Gastroesophageal sphincter (tissue), 4 donors: ENCODE results near the gene PARD6G. TPM values are rescaled to one million over a fixed set of nuclear protein-coding genes. Genes with fewer than 3 reads are reported as not detected.
"Not testable (repeated sequence)": the region's sequence is repeated elsewhere in the genome, so short reads cannot be mapped to it uniquely, and the experiment has no call there.

ENCODE experiments used
- ATAC-seq: fragments of 150-250 bp; one replicate; pipeline ENCODE4 v1.9.1; 2016; ENCODE audit warnings: mild to moderate bottlenecking, moderate library complexity
- H3K27ac ChIP-seq, 4 donors: fragments of 200-600 bp; sonication (generic) in 3 of 4; 1 replicate in 3 of 4; 2 replicates in 1 of 4; pipeline ENCODE4 v1.5.1; 2016 to 2019
- H3K27me3 ChIP-seq: fragments of 200-600 bp; sonication (generic); one replicate; pipeline ENCODE4 v1.5.1; 2019
- H3K36me3 ChIP-seq, 2 donors: fragments of 200-600 bp; sonication (generic); one replicate each; pipeline ENCODE4 v1.5.1; 2019; ENCODE audit warnings: control low read depth in 1 of 2
- H3K4me1 ChIP-seq, 3 donors: fragments of 200-600 bp; sonication (generic); 1 replicate in 2 of 3; 2 replicates in 1 of 3; pipeline ENCODE4 v1.5.1; 2016 to 2019; ENCODE audit warnings: control low read depth in 2 of 3
- H3K4me3 ChIP-seq, 2 donors: fragments of 200-600 bp; sonication (generic); one replicate each; pipeline ENCODE4 v1.5.1; 2019; ENCODE audit warnings: mild to moderate bottlenecking in 1 of 2, moderate library complexity in 1 of 2
- H3K9me3 ChIP-seq, 3 donors: fragments of 200-600 bp; sonication (generic); one replicate each; pipeline ENCODE4 v1.5.1; 2017 to 2019; ENCODE audit warnings: control low read depth in 2 of 3
- EP300 ChIP-seq: sonication (generic); formaldehyde crosslinking; IDR thresholded peaks from one replicate; pipeline ENCODE4 v1.6.1; 2017; ENCODE audit warnings: antibody characterized with exemption, mild to moderate bottlenecking
- POLR2A ChIP-seq, 2 donors: fragments of 450-650 bp; IDR thresholded peaks; one replicate each; pipeline ENCODE4 v1.6.1; 2017; ENCODE audit warnings: antibody characterized with exemption in 2 of 2, mild to moderate bottlenecking in 2 of 2, moderate library complexity in 1 of 2
- POLR2AphosphoS5 ChIP-seq: sonication (generic); formaldehyde crosslinking; IDR thresholded peaks from one replicate; pipeline ENCODE4 v1.6.1; 2017; ENCODE audit warnings: antibody characterized with exemption
- WGBS, 2 donors: methylation state at CpG; one replicate each; pipeline ENCODE4 v1.1.5; 2018; ENCODE audit warnings: low coverage in 1 of 2; 5-methylcytosine and 5-hydroxymethylcytosine counted together
- total RNA-seq, 4 donors: library from RNA; depleted of rRNA; stranded (reverse); fragments of >200 nt; gene quantifications; one replicate each; pipeline ENCODE4 v1.1.0, GENCODE V29; 2016
- TF ChIP-seq, protein P1 (sequence below), 4 experiments: fragments of 200-600 bp in 2 of 4; fragments of 450-650 bp in 2 of 4; sonication (generic) in 1 of 4; IDR thresholded peaks; one replicate each; pipeline ENCODE4 v1.5.1; 2017 to 2019; ENCODE audit warnings: antibody characterized with exemption in 4 of 4, mild to moderate bottlenecking in 2 of 4, moderate library complexity in 2 of 4

Gene PARD6G
- total RNA-seq, 4 donors from 2014 or later = 3.7 to 14.0 (median 8.6) TPM

DNA sequence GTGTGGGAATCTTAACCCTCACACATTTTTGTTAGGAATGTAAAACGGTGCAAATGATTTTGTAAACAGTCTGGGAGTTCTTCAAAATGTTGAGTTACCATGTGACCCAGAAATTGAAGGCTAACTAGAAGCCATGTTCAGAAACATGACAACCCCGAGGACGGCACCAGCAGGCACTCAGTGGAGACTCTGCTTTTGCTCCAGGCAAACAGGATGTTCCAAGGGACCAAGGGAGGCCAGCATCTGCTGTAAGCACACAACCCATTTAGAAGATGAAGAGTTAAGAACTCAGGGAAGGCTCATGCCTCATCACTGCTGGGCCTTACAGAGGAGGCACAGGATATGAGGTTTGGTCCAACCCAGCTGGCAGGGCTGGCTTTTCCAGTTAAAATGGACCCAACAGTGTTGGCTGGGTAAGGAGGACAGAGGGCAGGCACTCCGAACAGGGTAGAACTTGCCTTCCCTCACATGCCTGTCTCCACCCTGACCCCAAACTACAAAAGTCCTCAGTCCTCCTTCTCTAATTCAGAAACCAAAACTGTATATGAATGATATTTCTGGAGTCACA, 23.6 kb downstream of the PARD6G start:
- H3K27ac ChIP-seq = no peak overlapping the region
- no peaks in the 10 kb centered on the region for H3K4me1 ChIP-seq
- H3K9me3 ChIP-seq = peaks cover 0 to 5% (median 0%) of the 10 kb centered on the region in 3 donors
- TF ChIP-seq, protein P1, sequence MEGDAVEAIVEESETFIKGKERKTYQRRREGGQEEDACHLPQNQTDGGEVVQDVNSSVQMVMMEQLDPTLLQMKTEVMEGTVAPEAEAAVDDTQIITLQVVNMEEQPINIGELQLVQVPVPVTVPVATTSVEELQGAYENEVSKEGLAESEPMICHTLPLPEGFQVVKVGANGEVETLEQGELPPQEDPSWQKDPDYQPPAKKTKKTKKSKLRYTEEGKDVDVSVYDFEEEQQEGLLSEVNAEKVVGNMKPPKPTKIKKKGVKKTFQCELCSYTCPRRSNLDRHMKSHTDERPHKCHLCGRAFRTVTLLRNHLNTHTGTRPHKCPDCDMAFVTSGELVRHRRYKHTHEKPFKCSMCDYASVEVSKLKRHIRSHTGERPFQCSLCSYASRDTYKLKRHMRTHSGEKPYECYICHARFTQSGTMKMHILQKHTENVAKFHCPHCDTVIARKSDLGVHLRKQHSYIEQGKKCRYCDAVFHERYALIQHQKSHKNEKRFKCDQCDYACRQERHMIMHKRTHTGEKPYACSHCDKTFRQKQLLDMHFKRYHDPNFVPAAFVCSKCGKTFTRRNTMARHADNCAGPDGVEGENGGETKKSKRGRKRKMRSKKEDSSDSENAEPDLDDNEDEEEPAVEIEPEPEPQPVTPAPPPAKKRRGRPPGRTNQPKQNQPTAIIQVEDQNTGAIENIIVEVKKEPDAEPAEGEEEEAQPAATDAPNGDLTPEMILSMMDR (IDR thresholded peaks at IDR 0.05) = no peak
- TF ChIP-seq POLR2A (IDR thresholded peaks at IDR 0.05) (no peak), POLR2AphosphoS5 (no peak), EP300 (no peak)
- H3K27me3 ChIP-seq = no peaks in the 10 kb centered on the region
- H3K36me3 ChIP-seq = no peaks in the 10 kb centered on the region
- no peak for ATAC-seq
- WGBS, 2 donors = 67 to 70% methylated on average over 4 of the region's 4 CpGs
- no peak overlapping the region for H3K4me3 ChIP-seq

DNA sequence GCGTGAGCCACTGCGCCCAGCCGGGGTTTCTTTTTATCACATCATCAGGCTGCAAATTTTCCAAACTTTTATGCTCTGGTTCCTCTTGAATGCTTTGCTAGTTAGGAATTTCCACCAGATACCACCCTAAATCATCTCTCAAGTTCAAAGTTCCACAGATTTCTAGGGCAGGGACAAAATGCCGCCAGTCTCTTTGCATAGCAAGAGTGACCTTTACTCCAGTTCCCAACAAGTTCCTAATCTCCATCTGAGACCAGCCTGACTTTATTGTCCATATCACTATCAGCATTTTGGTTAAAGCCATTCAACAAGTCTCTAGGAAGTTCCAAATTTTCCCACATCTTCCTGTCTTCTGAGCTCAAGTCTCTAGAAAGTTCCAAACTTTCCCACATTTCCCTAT, 27.8 kb downstream of the PARD6G start:
- not testable (repeated sequence) for H3K36me3 ChIP-seq, H3K27ac ChIP-seq, H3K4me1 ChIP-seq, H3K9me3 ChIP-seq, H3K27me3 ChIP-seq, H3K4me3 ChIP-seq, ATAC-seq
- WGBS, 2 donors = 95 to 98% methylated on average over 4 of the region's 4 CpGs

DNA sequence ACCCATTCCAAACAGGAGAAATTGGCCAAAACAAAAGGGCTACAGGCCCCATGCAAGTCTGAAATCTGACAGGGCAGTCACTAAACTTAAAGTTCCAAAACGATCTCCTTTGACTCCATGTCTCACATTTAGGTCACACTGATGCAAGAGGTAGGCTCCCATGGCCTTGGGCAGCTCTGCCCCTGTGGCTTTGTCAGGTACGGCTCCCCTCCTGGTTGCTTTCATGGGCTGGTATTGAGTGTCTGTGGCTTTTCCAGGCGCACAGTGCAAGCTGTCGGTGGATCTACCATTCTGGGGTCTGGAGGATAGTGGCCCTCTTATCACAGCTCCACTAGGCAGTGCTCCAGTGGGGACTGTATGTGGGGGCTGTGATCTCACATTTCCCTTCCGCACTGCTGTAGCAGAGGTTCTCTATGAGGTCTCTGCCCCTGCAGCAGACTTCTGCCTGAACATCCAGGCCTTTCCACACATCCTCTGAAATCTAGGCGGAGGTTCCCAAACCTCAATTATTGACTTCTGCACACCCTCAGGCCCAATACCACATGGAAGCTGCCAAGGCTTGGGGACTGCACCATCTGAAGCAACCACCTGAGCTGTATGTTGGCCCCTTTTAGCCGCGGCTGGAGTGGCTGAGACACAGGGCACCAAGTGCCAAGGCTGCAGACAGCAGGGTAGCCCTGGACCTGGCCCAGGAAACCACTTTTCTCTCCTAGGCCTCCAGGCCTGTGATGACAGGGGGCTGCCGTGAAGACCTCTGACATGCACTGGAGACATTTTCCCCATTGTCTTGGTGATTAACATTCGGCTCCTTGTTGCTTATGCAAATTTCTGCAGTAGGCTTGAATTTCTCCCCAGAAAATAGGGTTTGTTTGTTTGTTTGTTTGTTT, 28.7 kb downstream of the PARD6G start:
- 89 to 100% methylated on average over 2 to 3 of the region's 10 CpGs for WGBS, 2 donors
- no peak for TF ChIP-seq POLR2A (IDR thresholded peaks at IDR 0.05)
- TF ChIP-seq POLR2AphosphoS5 = no peak
- TF ChIP-seq, protein P1 (IDR thresholded peaks at IDR 0.05) = no peak
- no peak for TF ChIP-seq EP300
- no peak for ATAC-seq

DNA sequence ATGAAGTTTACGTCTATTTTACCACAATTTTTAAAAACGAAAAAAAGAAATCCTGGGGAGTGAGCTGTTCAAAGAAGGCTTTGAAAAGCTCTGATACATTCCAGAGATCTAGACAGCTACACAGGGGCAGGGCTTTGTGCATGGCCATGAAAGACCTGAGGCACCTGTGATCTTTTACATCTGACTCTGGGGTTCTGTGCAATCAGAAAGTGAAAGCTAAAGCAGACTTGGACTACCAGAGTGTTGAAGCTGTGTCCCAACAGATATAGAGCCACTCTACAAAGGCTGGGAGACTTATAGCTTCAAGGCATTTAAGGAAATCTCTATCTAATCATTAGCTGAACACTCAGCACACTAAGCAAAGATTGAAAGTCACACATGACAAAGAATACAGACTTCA, 34.1 kb downstream of the PARD6G start:
- H3K4me1 ChIP-seq = no peaks in the 10 kb centered on the region
- no peak overlapping the region for H3K27ac ChIP-seq
- no peak for ATAC-seq
- WGBS, 2 donors = 75 to 100% methylated on average over 1 to 2 of the region's 2 CpGs
- H3K36me3 ChIP-seq = no peaks in the 10 kb centered on the region
- no peak overlapping the region for H3K4me3 ChIP-seq
- TF ChIP-seq POLR2AphosphoS5 (no peak), POLR2A (IDR thresholded peaks at IDR 0.05) (no peak), EP300 (no peak)
- TF ChIP-seq, protein P1 (IDR thresholded peaks at IDR 0.05) = no peak
- H3K9me3 ChIP-seq = no peaks in the 10 kb centered on the region
- no peaks in the 10 kb centered on the region for H3K27me3 ChIP-seq

More for the DNA sequence above, 28.7 kb downstream of the PARD6G start:
- no peak overlapping the region for H3K4me3 ChIP-seq
- H3K27me3 ChIP-seq = no peaks in the 10 kb centered on the region
- peaks cover 0 to 5% (median 0%) of the 10 kb centered on the region in 3 donors for H3K9me3 ChIP-seq
- H3K4me1 ChIP-seq = no peaks in the 10 kb centered on the region
- H3K36me3 ChIP-seq = no peaks in the 10 kb centered on the region
- H3K27ac ChIP-seq = no peak overlapping the region

DNA sequence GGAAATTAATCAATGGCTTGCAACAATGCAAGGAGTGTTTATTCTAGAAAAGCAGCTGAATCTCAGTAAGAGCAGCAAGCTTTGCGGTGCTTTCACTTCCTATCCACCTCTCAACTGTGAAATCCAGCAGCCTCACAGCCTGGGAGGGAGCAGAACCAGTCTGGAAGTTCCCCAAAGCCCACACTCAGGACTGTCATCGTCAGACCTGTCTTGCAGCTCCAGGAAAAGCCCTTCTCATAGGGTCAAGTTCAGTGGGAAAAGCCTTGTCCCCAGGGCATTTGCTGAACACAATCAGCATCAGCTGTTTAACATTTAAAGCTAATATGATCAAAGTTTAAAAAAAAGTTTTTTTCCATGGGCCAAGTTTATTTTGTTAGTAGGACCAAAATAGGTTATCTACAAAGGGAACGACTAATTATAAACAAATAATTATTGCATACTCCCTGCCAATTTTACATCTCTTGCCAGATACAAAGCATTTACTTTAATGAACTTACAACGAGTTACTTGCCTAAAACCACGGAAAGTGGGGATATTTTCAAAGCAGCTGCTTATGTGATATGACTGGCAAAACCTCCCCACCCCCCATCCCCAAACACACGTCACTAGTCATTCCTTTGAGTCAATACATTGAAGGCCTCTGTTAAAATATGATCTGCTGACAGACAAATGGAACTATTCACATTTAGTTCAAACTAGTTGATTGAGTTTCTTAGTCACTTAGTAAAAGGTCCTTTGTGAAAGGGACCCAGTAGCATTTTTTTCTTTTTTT, 36.8 kb downstream of the PARD6G start:
- TF ChIP-seq POLR2AphosphoS5 (no peak), POLR2A (IDR thresholded peaks at IDR 0.05) (no peak), EP300 (no peak)
- TF ChIP-seq, protein P1 (IDR thresholded peaks at IDR 0.05) = no peak
- Histone ChIP-seq H3K27ac (no peak overlapping the region), H3K27me3 (no peaks in the 10 kb centered on the region), H3K36me3 (no peaks in the 10 kb centered on the region), H3K4me1 (no peaks in the 10 kb centered on the region), H3K9me3 (no peaks in the 10 kb centered on the region), H3K4me3 (no peak overlapping the region)
- 38 to 45% methylated on average over 5 to 6 of the region's 6 CpGs for WGBS, 2 donors
- no peak for ATAC-seq
